A172 (cell line): ENCODE results near the gene PPP1R9A. TPM values are rescaled to one million over a fixed set of nuclear protein-coding genes. Genes with fewer than 3 reads are reported as not detected.
A peak's percentile ranks its signal among the peaks of the same experiment; 100 is the strongest.

Source experiments
- DNase-seq: peaks from one replicate; pipeline ENCODE4 v3.0.0-alpha.2; 2015; ENCODE audit warnings: low spot score
- total RNA-seq: library from RNA; depleted of rRNA; stranded (reverse); fragments of >200 nt; shearing (Covaris generic); gene quantifications from 2 replicates; pipeline ENCODE4 v1.2.3, GENCODE V29; 2014

Gene PPP1R9A
- total RNA-seq, 1 experiment from 2014 or later, result 6.9 TPM

- DNase-seq, result no peak
Measured at GRCh38 chr7:95262875-95263274, 355.5 kb downstream of the PPP1R9A start.

DNA sequence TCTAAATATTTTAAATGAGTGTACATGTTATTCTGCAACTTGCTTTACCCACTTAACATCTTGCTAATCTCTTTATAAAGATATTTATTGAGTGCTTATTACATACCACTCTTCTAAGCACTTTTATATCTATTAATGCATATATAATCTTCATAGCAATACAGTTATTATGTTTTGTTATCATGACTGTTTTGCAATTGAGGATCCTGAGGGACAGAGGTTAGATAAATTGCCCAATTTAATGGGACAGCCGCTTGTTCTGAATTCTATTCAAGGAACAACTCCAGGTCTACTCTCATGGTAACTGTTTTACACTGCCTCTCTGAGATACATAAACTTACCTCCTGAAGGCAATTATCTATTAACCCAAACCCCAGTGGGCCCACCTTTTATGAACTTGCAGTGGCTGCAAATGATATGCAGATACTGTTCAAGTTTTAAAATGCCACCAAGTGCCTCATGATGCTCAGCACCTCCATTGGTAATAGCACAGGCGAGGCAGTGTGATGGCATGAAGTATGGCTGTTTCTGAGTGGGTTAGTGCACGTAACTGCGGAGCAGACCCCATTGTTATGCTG lies 356.5 kb downstream of the PPP1R9A start:
- no peak for DNase-seq

- DNase-seq, result no peak
Measured at GRCh38 chr7:95264363-95264891, 357.0 kb downstream of the PPP1R9A start.

DNA sequence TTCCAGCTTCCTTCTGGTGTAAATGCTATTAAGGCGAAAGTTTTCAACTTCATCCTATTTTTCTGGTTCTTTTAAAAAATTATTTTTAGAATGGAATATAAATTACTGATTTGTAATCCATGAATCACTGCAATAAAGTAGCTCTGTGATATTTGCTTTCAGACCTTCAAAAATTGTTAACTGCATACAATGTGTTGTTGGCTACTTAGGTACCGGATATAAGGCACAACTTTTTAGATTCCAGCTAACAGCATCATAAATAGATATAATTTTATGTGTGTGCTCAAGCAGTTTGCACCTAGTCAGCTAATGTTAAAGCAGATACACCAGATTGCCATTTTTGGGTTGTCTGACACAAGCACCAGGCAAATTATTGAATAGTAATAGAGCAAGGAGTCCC lies 358.2 kb downstream of the PPP1R9A start:
- no peak for DNase-seq

DNA sequence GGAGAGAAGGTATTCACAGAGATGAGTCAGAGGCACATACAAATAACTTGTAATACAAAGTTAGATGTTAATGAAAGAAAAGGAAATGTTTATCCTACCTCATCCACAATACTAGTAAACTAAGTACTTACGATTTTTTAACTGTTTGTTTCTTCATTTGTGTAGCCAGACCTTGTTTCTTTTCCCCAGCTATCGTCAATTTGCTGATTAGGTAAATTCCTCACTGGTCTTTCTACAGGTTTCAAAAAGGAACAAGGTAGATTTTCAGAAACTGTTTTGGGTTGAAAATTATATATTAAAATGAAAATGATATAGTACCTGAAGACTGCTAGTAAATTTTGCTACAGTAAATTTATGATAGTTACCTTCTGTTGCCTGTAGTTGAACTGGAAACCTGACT lies 360.4 kb downstream of the PPP1R9A start:
- no peak for DNase-seq

DNA sequence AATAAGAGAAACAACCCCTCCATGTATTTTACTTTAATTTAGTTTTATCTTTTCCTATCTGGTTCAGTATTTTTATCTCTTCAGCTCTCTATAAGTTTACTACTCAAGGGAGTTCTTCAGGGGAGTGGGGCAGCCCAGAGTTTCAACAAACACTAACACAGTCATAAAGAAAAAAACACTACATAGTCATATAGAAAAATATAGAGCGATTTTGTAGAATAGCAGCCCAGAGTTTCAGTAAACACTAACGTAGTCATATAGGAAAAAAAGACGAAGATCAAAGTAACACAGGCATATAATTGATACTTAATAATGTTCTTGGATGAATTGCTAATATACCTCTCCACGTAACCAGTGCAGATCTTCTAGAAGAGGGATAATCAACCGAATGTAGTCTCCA lies 362.2 kb downstream of the PPP1R9A start:
- no peak for DNase-seq

DNA sequence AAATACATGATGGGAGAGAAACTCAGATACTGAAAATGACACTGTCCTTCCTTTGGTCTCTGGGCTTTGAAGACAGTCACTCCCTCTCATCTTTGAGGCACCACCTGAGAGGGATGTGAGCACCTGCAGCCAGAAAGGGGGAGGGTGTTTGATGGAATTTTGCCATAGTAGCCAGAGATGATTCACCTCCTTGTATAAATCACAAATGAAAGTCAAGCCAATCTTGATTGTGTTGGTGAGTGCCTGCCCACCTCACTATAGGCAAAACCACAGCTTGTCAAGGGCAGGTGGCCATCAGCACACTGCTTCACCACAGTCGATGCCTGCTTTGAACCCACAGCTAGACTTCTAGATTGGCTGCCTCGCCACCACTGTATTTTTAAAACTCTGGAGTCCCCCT lies 368.7 kb downstream of the PPP1R9A start:
- peak; percentile 32 for DNase-seq

DNA sequence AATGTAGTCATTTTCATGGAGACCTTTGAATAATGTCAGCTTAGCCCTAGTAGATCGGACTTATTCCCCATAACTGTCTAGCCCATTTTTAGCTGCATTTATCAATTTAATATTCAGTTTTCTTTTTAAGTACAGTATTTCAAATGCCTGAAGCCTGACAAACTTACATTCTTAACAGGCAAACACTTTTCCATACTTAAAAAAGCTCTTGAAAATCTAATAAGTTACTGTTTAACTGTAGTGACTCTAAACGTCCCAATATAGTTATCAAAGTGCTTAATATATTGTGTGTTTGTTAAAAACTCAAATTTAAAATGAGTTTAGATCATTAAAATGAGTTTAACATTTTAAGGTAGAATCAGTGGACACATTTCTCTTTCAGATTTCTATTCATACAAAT lies 372.0 kb downstream of the PPP1R9A start:
- no peak for DNase-seq

- no peak for DNase-seq
Measured at GRCh38 chr7:95286096-95286495, 378.7 kb downstream of the PPP1R9A start.

DNA sequence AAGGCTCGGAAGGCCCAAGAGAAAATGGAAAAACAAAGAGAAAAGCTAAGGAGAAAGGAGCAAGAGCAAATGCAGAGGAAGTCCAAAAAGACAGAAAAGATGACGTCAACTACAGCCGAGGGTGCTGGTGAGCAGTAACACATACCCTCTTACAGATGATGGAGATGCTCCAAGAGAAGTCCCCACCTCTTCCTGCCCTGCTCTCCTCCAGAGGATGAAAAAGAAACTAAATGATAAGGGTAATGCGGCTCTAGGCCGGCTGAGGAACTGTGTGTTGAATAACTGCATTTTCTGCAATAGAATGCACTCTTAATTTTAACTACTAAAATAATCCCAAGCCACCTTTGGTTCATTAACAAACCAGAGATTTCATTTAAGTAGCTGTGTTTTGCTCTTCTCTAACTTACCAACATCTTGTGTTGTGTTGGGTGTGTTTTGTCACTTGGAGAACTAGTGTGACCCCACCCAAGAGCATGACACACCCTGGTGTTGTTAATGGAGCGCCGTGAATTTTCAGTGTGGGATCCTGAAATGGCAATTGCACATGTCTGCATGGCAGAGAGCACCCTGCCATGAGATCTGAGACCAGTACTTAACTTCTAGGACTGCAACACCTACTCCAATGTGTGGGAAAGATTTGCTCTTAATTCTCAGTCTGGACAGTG lies 382.9 kb downstream of the PPP1R9A start:
- DNase-seq, result no peak

DNA sequence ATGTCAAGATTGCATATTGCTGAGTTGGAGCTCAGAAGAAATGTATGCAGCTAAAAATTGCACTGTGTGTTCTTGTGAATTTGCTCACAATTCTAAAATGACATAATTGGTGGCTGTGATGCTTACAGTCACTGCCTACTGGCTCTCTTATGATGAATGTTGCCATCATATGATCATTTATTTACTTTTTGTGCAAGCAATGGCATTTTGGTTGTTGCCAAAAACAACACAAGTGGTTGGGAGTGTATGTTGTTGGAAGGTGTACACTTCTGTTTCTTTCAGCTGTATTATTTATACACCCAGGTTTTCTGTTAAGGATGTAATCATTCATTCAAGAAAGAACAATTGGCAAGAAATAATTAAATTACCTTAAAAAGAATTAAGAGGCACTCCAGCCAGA lies 388.0 kb downstream of the PPP1R9A start:
- DNase-seq, result no peak

- DNase-seq, result no peak
Measured at GRCh38 chr7:95296456-95296855, 389.1 kb downstream of the PPP1R9A start.

GRCh38 chr7:95297041-95297440 lies 389.6 kb downstream of the PPP1R9A start:
- no peak for DNase-seq

- no peak for DNase-seq
Measured at GRCh38 chr7:95298091-95298490, 390.7 kb downstream of the PPP1R9A start.

DNA sequence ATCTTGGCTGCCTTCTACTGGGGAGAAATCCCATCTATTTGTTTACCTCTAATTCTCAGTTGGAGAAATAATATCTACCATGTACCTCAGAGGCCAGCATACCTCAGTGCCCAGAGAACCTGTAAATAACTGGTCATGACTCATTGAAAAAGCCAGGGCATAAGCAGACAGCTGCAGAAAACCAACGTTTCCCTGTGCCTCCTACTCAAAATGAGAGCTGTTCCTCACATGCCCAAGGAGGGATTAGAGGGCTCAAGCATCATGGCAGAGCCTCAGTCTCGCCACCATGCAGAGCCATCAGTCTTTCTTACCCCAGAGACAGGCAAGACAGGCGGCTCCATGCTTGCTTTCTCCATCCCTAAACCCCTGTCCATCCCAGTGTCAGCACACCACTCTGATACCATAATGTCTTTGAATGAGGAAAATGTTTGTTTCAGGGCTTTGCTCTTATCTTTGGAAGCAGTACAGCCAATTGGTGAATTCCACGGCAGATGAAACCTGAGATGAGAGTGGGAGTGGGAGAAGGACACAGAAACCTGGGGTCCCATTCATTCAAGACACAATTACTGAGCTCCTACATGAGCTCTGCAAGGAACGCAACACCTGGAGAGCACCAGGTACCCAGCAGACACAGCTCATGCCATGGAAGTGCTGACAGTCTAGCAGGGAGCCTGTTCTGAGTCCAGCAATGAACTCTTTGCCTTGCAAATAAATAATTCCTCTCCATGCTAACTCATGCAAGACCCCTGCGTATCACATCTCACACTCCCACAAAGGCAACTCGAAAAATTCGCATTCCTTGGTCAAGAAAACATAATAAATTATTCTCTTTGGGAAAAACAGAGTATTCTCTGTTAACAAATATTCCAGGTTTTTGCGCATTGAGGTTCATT lies 395.9 kb downstream of the PPP1R9A start:
- peak; percentile 10 for DNase-seq

GRCh38 chr7:95304990-95305389 lies 397.6 kb downstream of the PPP1R9A start:
- no peak for DNase-seq

DNA sequence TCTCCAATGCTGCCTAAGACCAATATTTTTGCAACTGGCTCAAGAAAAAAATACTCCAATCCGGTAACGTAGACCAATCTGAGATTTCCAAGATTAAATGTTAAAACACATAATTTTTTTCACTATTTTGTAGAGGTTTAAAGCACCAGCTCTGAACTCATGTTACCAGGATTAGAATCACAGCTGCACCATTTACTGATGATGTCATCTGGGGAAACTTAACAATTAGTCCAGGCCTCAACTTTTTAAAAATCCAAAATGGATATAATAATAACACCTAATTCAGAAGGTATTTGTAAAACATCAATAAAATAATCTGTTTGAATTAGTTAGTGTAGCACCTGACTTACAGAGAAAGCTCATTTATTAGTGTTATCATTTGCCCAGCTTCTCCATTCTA lies 402.6 kb downstream of the PPP1R9A start:
- no peak for DNase-seq

- no peak for DNase-seq
Measured at GRCh38 chr7:95311389-95311788, 404.0 kb downstream of the PPP1R9A start.

DNA sequence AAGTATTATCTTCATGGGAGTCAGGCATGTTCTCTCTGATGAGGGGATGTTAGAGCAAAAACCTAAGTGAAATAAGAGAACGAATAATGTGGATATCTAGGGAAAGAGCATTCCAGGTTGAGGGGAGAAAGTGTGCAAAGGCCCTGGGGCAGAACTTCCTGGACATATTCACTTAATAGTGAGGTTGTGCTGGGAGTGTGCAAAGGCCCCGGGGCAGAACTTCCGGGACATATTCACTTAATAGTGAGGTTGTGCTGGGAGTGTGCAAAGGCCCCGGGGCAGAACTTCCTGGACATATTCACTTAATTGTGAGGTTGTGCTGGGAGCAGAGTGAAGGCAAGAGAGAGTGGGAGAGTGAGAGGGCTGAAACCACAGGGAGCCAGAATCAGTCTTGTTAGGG lies 405.2 kb downstream of the PPP1R9A start:
- DNase-seq, result no peak

- DNase-seq, result no peak
Measured at GRCh38 chr7:95316588-95316987, 409.2 kb downstream of the PPP1R9A start.

DNA sequence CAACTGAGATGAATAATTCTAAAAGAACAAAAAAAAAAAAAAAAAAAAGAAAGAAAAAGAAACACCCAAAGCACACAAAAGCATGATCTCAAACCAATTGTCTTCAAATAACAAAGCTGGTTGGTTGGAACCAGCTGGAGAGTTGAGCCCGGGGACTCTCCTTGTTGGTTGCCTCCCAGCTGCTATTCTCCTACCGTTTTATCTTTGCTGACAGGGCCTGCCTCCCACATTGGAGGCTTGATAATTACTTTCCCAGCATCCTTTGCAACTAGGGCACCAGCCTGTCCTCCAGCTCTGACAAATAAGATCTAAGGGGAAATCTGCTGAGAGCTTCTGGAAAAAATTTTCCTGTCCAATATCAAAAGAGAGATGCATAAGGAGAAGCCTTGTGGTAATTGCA lies 410.2 kb downstream of the PPP1R9A start:
- no peak for DNase-seq

DNA sequence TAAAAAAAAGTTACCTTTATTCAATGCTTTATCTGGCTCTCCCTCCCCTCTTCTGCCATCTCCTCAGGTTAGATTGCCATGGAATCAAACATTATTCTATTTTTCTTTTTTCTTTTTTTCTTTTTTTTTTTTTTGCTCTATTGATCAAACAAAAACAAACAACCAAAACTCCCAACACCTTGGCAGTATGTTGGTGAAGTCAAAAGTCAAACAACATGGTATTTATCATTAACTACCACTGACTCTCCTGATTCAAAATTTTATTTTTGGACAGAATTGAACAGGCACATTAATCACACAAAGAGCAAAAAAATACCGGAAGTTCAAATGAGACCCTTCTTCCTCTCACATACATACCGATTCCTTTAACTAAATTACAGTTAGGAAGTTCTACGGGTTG lies 410.6 kb downstream of the PPP1R9A start:
- no peak for DNase-seq
